HG03354 (cell line): Measurements from ENCODE around the gene MECP2.
"Not testable (repeated sequence)": the region's sequence is repeated elsewhere in the genome, so short reads cannot be mapped to it uniquely, and the experiment has no call there.

ENCODE experiments used
- ATAC-seq: cut with Tn5 transposase; IDR thresholded peaks from one replicate; pipeline ENCODE4 v1.9.1; 2021; ENCODE audit warnings: mild to moderate bottlenecking; ENCODE audit not compliant: unreplicated experiment, poor library complexity, severe bottlenecking

The MECP2 gene

GRCh38 chrX:154097589-154098541 lies at the start of gene MECP2:
MECP2 (minus strand) TSS chrX:154097717.
- peak; percentile 85 for ATAC-seq

- ATAC-seq: not testable (repeated sequence)
These were observed 46.5 kb upstream of the MECP2 start, which contains the start of gene OPN1LW for GRCh38 chrX:154144010-154144409. OPN1LW (plus strand) TSS chrX:154144243; CDS start chrX:154144284, 41 bp downstream.

GRCh38 chrX:154142950-154143745 lies 45.6 kb upstream of the MECP2 start:
- no peak for ATAC-seq

GRCh38 chrX:154142386-154142785 lies 44.9 kb upstream of the MECP2 start:
- ATAC-seq: no peak

GRCh38 chrX:154140742-154141141 lies 43.2 kb upstream of the MECP2 start:
- no peak for ATAC-seq

- no peak for ATAC-seq
These were observed 42.7 kb upstream of the MECP2 start for GRCh38 chrX:154140206-154140605.

- no peak for ATAC-seq
These were observed 41.3 kb upstream of the MECP2 start for GRCh38 chrX:154138857-154139256.

GRCh38 chrX:154136627-154137161 lies 39.2 kb upstream of the MECP2 start:
- ATAC-seq: no peak

- ATAC-seq: no peak
These were observed 38.1 kb upstream of the MECP2 start for GRCh38 chrX:154135458-154136229.

GRCh38 chrX:154132366-154132765 lies 34.8 kb upstream of the MECP2 start:
- ATAC-seq: no peak

GRCh38 chrX:154131955-154132354 lies 34.4 kb upstream of the MECP2 start:
- ATAC-seq: no peak

- no peak for ATAC-seq
These were observed 28.6 kb upstream of the MECP2 start for GRCh38 chrX:154126101-154126500.

GRCh38 chrX:154125391-154126040 lies 28.0 kb upstream of the MECP2 start:
- ATAC-seq: no peak

- ATAC-seq: no peak
These were observed 26.0 kb upstream of the MECP2 start for GRCh38 chrX:154123241-154124219.

GRCh38 chrX:154121961-154122360 lies 24.4 kb upstream of the MECP2 start:
- ATAC-seq: no peak

- ATAC-seq: no peak
These were observed 23.7 kb upstream of the MECP2 start for GRCh38 chrX:154121207-154121606.

- ATAC-seq: no peak
These were observed 23.1 kb upstream of the MECP2 start for GRCh38 chrX:154120567-154120966.

- ATAC-seq: no peak
These were observed 20.0 kb upstream of the MECP2 start for GRCh38 chrX:154117566-154117965.
